Inferior parietal cortex (tissue), 1 donor: Measurements from ENCODE around the gene CDK2AP2.
"Not testable (repeated sequence)": the region's sequence is repeated elsewhere in the genome, so short reads cannot be mapped to it uniquely, and the experiment has no call there.

Experiments used
- DNase-seq: peaks from one replicate; pipeline ENCODE4 v3.0.0-alpha.2; 2016; ENCODE audit errors: extremely low spot score

CDK2AP2 gene, protein sequence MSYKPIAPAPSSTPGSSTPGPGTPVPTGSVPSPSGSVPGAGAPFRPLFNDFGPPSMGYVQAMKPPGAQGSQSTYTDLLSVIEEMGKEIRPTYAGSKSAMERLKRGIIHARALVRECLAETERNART

DNA sequence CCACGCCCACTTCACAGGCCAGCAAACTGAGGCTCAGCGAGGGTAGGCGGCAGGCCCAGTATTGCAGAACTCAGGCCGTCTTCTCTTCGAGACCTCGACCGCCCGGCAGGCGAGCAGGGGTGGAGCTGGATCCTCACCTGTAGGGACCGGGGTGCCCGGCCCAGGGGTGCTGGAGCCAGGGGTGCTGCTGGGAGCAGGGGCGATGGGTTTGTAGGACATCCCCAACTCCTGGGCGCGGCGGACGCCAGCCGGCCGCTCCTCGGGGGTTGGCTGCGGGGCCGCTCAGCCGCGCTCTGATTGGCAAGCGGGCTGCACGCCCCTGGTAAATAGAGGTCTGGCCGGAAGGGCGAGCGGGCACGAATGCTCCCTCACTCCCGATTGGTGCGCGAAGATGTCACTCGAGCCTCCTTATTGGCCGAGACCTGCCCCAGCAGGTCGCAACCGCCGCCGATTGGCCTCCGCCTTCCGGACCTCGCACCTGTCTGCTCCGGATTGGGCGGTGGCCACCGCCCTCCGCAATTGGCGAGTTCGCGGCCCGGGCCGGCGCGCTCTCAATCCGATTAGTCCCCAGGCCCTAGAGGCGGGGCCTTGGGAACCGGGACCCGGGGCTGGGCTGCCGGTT is at the start of gene CDK2AP2:
Gene CDK2AP2, minus strand, starts transcription at position 299 of the 622 bp plus-strand sequence. Its CDS starts 80 bp downstream, at position 219.
- peak; percentile 99 for DNase-seq

GRCh38 chr11:67556244-67556643 is 48.3 kb upstream of the CDK2AP2 start:
- no peak for DNase-seq

GRCh38 chr11:67551697-67552096 is 43.7 kb upstream of the CDK2AP2 start:
- not testable (repeated sequence) for DNase-seq

DNA sequence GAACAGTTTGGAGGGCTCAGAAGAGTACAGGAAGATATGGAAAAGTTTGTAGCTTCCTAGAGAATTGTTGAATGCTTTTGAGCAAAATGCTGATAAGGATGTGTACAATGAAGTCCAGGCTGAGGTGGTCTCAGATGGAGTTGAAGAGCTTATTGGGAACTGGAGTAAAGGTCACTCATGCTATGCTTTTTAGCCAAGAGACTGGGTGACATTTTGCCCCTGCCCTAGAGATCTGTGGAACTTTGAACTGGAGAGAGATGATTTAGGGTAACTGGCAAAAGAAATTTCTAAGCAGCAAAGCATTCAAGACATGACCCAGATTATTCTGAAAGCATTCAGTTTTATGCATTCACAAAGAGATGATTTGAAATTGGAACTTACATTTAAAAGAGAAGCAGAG is 43.2 kb upstream of the CDK2AP2 start:
- no peak for DNase-seq

DNA sequence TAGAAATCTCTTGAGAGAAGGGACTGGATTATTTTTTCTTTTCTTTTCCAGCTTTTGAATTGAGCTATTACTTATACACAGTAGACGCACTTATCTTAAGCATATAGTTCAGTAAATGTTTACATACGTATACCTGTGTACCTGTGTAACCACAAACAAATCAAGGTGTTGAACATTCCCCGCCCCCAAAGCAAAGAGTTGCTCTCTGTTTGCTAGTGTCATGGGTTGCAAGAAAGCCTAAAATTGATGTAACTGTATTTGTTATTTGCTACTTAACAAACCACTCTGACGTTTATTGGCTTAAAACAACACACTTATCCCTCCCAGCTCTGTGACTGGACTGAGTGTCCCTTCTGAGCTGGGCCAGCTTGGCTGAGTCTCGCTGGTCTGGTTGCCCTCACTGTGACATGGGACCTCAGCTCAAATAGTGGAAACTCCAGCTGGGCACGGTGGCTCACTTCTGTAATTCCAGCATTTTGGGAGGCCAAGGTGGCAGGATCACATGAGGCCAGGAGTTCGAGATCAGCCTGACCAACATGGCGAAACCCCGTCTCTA is 40.7 kb upstream of the CDK2AP2 start:
- DNase-seq: no peak

GRCh38 chr11:67548112-67548511 is 40.1 kb upstream of the CDK2AP2 start:
- not testable (repeated sequence) for DNase-seq

- DNase-seq: no peak
Measured at GRCh38 chr11:67545280-67545679, 37.3 kb upstream of the CDK2AP2 start.

DNA sequence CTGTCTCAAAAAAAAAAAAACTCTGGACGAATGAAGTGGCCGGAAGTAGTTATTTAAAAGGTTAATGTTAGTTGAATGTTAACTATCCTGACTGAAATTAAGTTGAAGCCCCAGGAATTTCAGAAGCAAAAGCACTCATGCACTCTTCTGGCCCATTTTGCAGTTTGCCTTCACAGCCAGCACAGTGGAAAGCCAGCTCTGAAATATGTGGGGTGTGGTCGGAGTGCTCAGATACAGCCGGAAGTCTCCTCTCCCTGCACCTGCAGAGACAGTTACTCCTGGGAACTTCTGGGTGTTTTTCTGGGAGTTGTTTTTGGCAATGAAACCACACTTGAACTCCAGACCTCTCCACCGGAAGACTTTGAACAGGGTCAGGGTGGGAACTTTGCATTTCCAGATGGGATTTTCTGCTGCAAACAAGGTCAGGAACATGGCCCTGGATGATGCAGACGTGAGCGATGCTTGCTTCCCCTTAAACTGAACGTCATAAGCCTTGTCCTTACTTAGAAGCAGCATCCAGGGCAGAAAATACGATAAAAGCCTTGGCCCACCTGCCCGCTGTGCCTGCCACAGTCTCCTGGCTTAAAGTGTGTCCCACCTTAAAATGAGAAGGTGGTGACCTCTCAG is 36.8 kb upstream of the CDK2AP2 start:
- DNase-seq: no peak

DNA sequence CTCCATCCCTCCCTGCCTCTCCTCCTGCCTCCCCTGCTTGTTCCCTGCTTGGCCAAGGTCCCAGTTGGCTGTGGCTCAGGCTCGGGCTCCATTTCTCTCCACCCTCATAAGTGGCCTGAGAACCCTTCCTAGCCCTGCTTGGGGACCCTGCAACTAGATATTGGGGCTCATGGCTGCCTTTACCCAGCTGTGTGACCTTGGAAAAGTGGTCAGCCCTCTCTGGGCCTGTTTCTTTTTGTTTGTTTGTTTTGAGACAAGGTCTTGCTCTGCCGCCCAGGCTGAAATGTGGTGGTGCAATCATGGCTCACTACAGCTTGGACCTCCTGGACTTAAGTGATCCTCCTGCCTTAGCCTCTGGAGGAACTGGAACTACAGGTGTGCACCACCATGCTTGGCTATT is 35.6 kb upstream of the CDK2AP2 start:
- DNase-seq: no peak

GRCh38 chr11:67542971-67543370 is 35.0 kb upstream of the CDK2AP2 start:
- no peak for DNase-seq

- no peak for DNase-seq
Measured at GRCh38 chr11:67542169-67542568, 34.2 kb upstream of the CDK2AP2 start.

DNA sequence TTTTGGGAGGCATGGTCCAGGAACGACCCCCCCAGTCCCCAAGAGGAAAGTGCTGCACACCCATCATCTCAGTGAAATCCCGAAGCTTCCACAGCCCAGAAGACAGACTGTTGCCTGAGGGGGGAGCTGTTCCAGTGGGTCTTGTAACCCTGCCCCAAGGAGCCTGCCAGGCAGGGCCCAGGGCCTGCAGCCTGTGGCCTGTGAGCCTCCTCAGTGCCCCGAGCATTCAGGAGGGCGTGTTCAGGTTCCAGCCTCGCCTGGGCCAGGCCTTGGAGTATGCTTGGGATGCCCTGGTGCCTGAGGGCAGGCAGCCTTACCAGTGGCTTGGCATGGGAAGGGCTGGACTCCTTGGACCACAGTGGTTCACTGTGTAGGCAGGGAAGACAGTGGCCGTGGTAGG is 33.2 kb upstream of the CDK2AP2 start:
- no peak for DNase-seq

- no peak for DNase-seq
Measured at GRCh38 chr11:67539550-67539949, 31.6 kb upstream of the CDK2AP2 start.

GRCh38 chr11:67538823-67539505 is 31.0 kb upstream of the CDK2AP2 start:
- no peak for DNase-seq

DNA sequence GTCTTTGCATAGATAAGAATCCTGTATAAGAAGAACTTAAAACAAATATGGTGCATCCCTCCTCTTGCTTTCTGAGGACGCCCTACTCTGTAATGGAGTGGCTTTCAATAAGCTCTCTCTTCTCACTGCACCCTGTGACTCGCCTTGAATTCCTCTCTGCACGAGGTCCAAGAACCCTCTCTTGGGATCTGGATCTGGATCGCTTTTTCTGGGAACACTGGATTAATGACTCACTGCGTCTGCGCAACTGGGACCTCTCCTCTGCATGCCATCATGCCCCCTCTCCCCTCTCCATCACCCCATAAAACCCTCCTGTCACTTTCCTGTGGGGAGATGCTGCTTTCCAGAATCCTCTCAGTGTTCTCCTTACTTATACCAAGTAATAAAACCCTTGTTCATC is 30.3 kb upstream of the CDK2AP2 start:
- no peak for DNase-seq

DNA sequence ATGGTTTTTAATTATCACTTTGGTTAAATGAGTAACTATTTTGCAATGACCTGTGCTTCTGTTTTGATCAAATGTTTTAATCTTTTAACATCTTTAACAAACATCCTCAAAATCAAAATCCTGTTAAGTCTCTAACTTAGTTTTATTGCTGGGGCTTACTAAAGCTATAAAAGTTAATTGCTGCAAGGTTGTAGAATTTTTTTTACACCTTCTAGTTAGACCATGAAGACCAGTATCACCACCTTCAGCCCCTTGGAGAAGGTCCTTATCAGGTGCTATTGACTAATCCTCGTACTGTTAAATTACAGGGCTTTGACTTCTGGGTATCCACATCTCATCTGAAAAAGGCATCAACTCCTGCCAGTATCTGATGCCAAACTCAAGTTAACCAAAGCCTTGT is 27.6 kb upstream of the CDK2AP2 start:
- no peak for DNase-seq

DNA sequence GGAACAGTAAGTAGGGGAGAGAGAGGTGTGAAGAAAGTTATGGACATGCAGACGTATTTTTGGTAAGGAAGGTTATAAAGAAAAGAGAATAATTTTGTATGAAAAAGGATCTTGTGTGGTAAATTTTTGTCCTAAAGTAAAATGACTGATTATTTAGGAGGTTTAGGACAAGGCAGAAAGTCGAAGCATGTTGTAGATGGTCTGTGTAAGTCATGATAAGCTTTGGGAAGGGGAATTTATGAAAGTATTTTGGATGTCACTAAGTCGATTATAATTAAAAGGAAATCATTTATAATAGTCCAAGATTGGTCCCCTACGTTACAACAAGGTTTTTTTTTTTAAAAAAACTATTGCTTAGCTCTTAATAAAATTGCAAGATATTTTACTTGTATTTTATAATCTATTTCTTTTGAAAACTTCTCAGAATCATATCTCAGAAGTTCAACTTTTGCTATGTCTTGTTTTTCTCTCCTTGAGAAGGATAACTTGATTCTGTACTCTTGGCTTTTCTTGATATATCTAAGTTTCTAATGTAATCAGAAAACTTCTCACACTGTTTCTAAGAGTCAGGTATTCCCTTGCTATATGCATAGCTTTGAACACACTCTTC is 26.2 kb upstream of the CDK2AP2 start:
- no peak for DNase-seq

DNA sequence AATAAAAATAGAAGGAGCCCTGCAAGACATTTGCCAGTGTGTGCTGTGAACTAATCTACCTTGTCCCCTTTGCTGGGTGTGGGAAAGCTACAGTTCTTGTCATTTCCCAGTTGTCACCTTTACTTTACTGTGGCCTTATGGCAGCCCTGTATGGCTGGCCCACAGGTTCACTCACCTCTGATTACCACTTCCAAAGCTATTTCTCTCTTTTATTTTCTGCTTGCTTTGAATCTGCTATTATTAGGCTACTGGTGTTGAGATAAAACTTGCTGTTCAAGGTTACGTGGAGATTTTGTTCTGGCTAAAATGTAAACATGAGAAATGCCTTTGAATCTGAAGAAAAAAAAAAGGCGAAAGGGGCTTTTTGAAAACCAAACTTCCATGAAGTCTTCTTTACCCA is 24.9 kb upstream of the CDK2AP2 start:
- DNase-seq: no peak

- DNase-seq: no peak
Measured at GRCh38 chr11:67530282-67530592, 22.3 kb upstream of the CDK2AP2 start.

DNA sequence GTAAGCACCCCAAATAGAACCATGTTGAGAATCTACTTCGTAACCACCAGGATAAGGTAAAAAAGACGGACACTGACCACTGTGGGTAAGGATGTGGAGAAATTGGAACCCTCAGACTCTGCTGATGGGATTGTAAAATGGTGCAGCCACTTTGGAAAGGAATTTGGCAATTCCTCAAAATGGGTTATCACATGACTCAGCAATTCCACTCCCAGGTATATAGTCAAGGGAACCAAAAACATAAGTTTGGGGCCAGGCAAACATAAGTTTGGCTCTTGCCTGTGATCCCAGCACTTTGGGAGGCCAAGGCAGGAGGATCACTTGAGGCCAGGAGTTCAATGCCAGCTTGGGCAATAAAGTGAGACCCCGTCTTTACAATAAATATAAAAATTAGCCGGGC is 20.4 kb upstream of the CDK2AP2 start:
- no peak for DNase-seq

GRCh38 chr11:67525275-67525976 is 17.5 kb upstream of the CDK2AP2 start:
- no peak for DNase-seq

GRCh38 chr11:67524480-67524808 is 16.5 kb upstream of the CDK2AP2 start:
- no peak for DNase-seq
